PC-9 (cell line): ENCODE results near the gene PLVAP. TPM values are rescaled to one million over a fixed set of nuclear protein-coding genes. Genes with fewer than 3 reads are reported as not detected.

Experiments
- BruUV-seq: library from RNA; stranded (reverse); fragments of 400-500 nt; replicated peaks from 2 replicates; lab custom pipeline; 2021; lab: Mats Ljungman, UMichigan
- CTCF ChIA-PET: fragments of 300-600 bp; sonication (Branson Sonifier 250); formaldehyde crosslinking; loops from one replicate; lab custom pipeline; 2022; ENCODE audit warnings: antibody characterized with exemption; lab: Charles Lee
- POLR2A ChIA-PET: fragments of 300-600 bp; sonication (Branson Sonifier 250); formaldehyde crosslinking; loops from one replicate; lab custom pipeline; 2022; ENCODE audit warnings: antibody characterized with exemption; ENCODE audit not compliant: unreplicated experiment; lab: Charles Lee
- DNase-seq, 2 experiments: peaks; one replicate each; pipeline versions ENCODE4 v3.0.0 to v3.0.0-alpha.2; 2015 to 2022; ENCODE audit warnings: mixed read lengths in 1 of 2
- H2AFZ ChIP-seq: fragments of 200-600 bp; sonication (generic); 2 replicates; pipeline ENCODE4 v1.8.1; 2017; ENCODE audit warnings: antibody characterized with exemption
- H3F3A ChIP-seq: fragments of 200-600 bp; sonication (generic); 2 replicates; pipeline ENCODE4 v1.8.1; 2017; ENCODE audit warnings: antibody characterized with exemption, mild to moderate bottlenecking, low read depth; ENCODE audit not compliant: insufficient read depth
- H3K27ac ChIP-seq: fragments of 200-600 bp; sonication (generic); 2 replicates; pipeline ENCODE4 v1.6.1; 2016; ENCODE audit warnings: mixed run types
- H3K27me3 ChIP-seq: fragments of 200-600 bp; sonication (generic); 2 replicates; pipeline ENCODE4 v1.6.1; 2016; ENCODE audit warnings: low read depth, mixed run types; ENCODE audit not compliant: insufficient read depth
- H3K36me3 ChIP-seq: fragments of 200-600 bp; sonication (generic); 2 replicates; pipeline ENCODE4 v1.6.1; 2016; ENCODE audit warnings: low read depth, mixed run types
- H3K4me1 ChIP-seq: fragments of 200-600 bp; sonication (generic); replicated peaks from 2 replicates; pipeline ENCODE4 v1.6.1; 2016; ENCODE audit warnings: mixed run types; ENCODE audit not compliant: insufficient read depth
- H3K4me2 ChIP-seq: fragments of 200-600 bp; sonication (generic); 2 replicates; pipeline ENCODE4 v1.6.1; 2017; ENCODE audit warnings: mixed run types
- H3K4me3 ChIP-seq: fragments of 200-600 bp; sonication (generic); 2 replicates; pipeline ENCODE4 v1.6.1; 2016; ENCODE audit warnings: mixed run types
- H3K79me2 ChIP-seq: fragments of 200-600 bp; sonication (generic); 2 replicates; pipeline ENCODE4 v1.6.1; 2017; ENCODE audit warnings: low read depth, mixed run types
- H3K9me2 ChIP-seq: fragments of 200-600 bp; sonication (generic); 2 replicates; pipeline ENCODE4 v1.8.1; 2017; ENCODE audit warnings: mild to moderate bottlenecking; ENCODE audit not compliant: insufficient read depth
- H3K9me3 ChIP-seq: fragments of 200-600 bp; sonication (generic); 2 replicates; pipeline ENCODE4 v1.8.1; 2016; ENCODE audit warnings: low read depth; ENCODE audit not compliant: insufficient read depth
- H4K20me1 ChIP-seq: fragments of 200-600 bp; sonication (generic); 2 replicates; pipeline ENCODE4 v1.8.1; 2017; ENCODE audit not compliant: insufficient read depth
- EZH2 ChIP-seq: fragments of 200-600 bp; sonication (generic); IDR thresholded peaks from 2 replicates; pipeline ENCODE4 v1.8.0; 2017; ENCODE audit warnings: antibody characterized with exemption, low read depth
- intact Hi-C: fragments of 100-400 bp; cut with micrococcal nuclease; formaldehyde crosslinking; loops from one replicate; pipeline ENCODE4 v1.10.0; 2022; ENCODE audit not compliant: unreplicated experiment
- total RNA-seq: library from RNA; stranded (reverse); gene quantifications from 2 replicates; pipeline ENCODE4 v1.2.3, GENCODE V29; 2021
- TF ChIP-seq, protein P1 (sequence below): fragments of 200-600 bp; sonication (generic); conservative IDR thresholded peaks from 2 replicates; pipeline ENCODE4 v1.6.1; 2017; ENCODE audit warnings: mixed run types, antibody characterized with exemption, mild to moderate bottlenecking, moderate library complexity

PLVAP gene
- total RNA-seq, 1 experiment from 2014 or later = not detected

DNA sequence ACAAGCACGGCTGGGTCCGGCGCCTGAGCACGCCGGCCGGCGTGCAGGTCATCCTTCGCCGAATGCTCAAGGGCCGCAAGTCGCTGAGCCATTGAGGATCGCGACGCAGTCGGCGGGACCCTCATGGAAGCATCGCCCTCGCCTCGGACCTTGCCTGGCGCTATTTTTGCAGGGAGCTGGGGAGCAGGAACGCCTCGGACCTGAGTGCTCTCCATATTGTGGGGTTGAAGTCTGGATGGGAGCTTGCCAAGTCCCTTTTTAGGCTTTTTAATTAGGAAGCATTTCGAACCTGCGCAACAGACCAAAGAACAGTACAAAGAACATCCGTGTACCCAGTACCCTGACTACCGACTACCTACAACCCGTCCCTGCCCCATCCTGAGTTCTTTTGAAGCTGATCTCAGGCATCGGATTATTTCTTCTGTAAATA, 70.8 kb downstream of the PLVAP start:
- Histone ChIP-seq H3K4me2 (peak overlapping the region; percentile 85), H3K4me3 (peak overlapping the region; percentile 78), H3K79me2 (peaks cover 53% of the 10 kb centered on the region), H3K36me3 (no peaks in the 10 kb centered on the region), H3F3A (peaks cover 29% of the 10 kb centered on the region), H3K4me1 (peaks cover 51% of the 10 kb centered on the region), H3K27ac (0 out of 2 replicates have a peak overlapping the region, but pooled peaks have one; percentile 30), H3K9me3 (no peaks in the 10 kb centered on the region), H4K20me1 (no peaks in the 10 kb centered on the region; the same call in 1 of the 2 replicates), H3K9me2 (no peaks in the 10 kb centered on the region), H2AFZ (peak overlapping the region; percentile 95), H3K27me3 (no peaks in the 10 kb centered on the region)
- no peak for DNase-seq
- ChIA-PET POLR2A (interaction anchor here (0.5 kb wide), 1 partner anchor 106 kb away, joined by 5 read pairs; no protein-coding TSS in a partner anchor), CTCF (no interaction called here)
- intact Hi-C loops = loop anchor here (5.0 to 10.0 kb wide), 2 partner anchors 591 to 626 kb away; partner anchors contain the start of genes CCDC124 and NWD1
- no TSS peak for BruUV-seq
- TF ChIP-seq, protein P1, sequence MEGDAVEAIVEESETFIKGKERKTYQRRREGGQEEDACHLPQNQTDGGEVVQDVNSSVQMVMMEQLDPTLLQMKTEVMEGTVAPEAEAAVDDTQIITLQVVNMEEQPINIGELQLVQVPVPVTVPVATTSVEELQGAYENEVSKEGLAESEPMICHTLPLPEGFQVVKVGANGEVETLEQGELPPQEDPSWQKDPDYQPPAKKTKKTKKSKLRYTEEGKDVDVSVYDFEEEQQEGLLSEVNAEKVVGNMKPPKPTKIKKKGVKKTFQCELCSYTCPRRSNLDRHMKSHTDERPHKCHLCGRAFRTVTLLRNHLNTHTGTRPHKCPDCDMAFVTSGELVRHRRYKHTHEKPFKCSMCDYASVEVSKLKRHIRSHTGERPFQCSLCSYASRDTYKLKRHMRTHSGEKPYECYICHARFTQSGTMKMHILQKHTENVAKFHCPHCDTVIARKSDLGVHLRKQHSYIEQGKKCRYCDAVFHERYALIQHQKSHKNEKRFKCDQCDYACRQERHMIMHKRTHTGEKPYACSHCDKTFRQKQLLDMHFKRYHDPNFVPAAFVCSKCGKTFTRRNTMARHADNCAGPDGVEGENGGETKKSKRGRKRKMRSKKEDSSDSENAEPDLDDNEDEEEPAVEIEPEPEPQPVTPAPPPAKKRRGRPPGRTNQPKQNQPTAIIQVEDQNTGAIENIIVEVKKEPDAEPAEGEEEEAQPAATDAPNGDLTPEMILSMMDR = no peak
- no peak for TF ChIP-seq EZH2

DNA sequence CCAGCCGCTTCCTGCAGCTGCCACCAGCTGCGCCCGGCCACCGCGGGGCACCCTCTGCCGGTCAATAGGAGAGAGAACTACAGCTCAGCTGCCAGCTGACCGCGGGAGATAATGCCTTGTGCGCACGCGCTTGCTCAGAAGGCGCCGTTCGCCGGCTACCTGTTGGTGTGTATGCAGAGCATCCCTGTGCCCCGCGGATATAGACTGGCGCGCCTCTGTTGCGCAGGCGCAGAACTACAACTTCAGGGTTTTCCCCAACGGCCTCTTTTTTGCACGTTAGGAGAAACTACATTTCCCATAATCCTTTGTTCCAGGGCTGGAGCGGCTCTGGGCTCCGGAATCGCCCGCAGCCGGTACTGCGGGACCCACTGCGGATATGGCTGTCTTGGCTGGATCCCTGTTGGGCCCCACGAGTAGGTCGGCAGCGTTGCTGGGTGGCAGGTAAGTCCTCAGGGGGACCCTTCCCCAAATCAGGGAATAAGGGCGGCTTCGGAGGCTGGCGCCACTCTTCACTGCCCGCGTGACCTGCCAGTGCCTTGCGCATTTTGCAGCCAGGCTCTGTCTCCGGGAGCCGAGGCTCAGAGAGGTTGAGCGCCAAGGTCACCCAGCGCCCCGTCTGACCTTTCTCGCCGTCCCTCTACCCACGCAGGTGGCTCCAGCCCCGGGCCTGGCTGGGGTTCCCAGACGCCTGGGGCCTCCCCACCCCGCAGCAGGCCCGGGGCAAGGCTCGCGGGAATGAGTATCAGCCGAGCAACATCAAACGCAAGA, 71.4 kb downstream of the PLVAP start, which contains the start of gene MRPL34:
TSS of gene MRPL34 (plus strand) at position 356 of the 768 bp plus-strand sequence. CDS start at position 377, 21 bp downstream.
- H3K4me2 ChIP-seq = peak within 1 kb of the TSS; percentile 85
- intact Hi-C loops = loop anchor here (1.0 to 10.0 kb wide), 4 partner anchors 21 to 627 kb away; partner anchors contain the start of genes CCDC124 and NWD1
- H3K9me3 ChIP-seq = no peaks in the 10 kb centered on the region
- CTCF ChIA-PET = interaction anchor here (0.6 to 1.2 kb wide), 4 partner anchors 13 to 550 kb away, joined by 3 to 4 read pairs (median 3); no protein-coding TSS in a partner anchor
- POLR2A ChIA-PET = interaction anchor here (0.6 to 0.7 kb wide), 2 partner anchors 484 to 545 kb away, joined by 17 to 29 read pairs; no protein-coding TSS in a partner anchor
- no peaks in the 10 kb centered on the region for H3K27me3 ChIP-seq
- peaks cover 23% of the 10 kb centered on the region for H3F3A ChIP-seq
- H3K9me2 ChIP-seq = no peaks in the 10 kb centered on the region
- H4K20me1 ChIP-seq = no peaks in the 10 kb centered on the region
- peak within 1 kb of the TSS; percentile 30; the same call in 1 of the 2 replicates for H3K27ac ChIP-seq
- TF ChIP-seq, protein P1 = peak; percentile 78
- no peak for TF ChIP-seq EZH2
- H3K79me2 ChIP-seq = peaks cover 50% of the 10 kb centered on the region
- peak; percentile 99 to 100 for DNase-seq
- no TSS peak for BruUV-seq
- peak within 1 kb of the TSS; percentile 78 for H3K4me3 ChIP-seq
- H2AFZ ChIP-seq = peak within 1 kb of the TSS; percentile 95
- no peaks in the 10 kb centered on the region for H3K36me3 ChIP-seq
- H3K4me1 ChIP-seq = peaks cover 45% of the 10 kb centered on the region

DNA sequence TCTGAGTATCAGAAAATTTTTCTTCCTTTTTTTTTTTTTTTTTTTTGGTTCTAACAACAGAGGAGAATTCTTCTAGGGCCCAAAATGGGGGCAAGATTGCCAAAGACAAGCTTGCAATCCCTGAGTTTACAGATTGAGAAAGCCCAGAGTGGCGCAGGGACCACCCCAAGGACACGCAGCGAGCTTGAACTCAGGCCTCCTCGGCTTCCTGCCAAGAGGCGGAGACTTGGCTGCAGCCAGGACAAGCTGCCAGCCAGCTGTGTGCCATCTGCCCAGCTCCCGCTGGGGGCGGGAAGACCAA, 72.0 kb downstream of the PLVAP start:
- peak overlapping the region; percentile 46 for H3K4me2 ChIP-seq
- peaks cover 50% of the 10 kb centered on the region for H3K79me2 ChIP-seq
- H3K27me3 ChIP-seq = no peaks in the 10 kb centered on the region
- no peak overlapping the region for H2AFZ ChIP-seq
- CTCF ChIA-PET = interaction anchor here (0.6 to 1.2 kb wide), 4 partner anchors 12 to 551 kb away, joined by 3 to 4 read pairs (median 3); no protein-coding TSS in a partner anchor
- no peaks in the 10 kb centered on the region for H3K36me3 ChIP-seq
- intact Hi-C loops = loop anchor here (1.0 to 10.0 kb wide), 4 partner anchors 21 to 627 kb away; partner anchors contain the start of genes CCDC124 and NWD1
- POLR2A ChIA-PET = interaction anchor here (0.6 to 0.7 kb wide), 2 partner anchors 484 to 546 kb away, joined by 17 to 29 read pairs; no protein-coding TSS in a partner anchor
- H3K4me1 ChIP-seq = peaks cover 39% of the 10 kb centered on the region
- no peaks in the 10 kb centered on the region for H3K9me3 ChIP-seq
- no peaks in the 10 kb centered on the region for H3K9me2 ChIP-seq
- no peak overlapping the region for H3K4me3 ChIP-seq
- no peaks in the 10 kb centered on the region for H4K20me1 ChIP-seq
- DNase-seq = no peak
- H3F3A ChIP-seq = peaks cover 22% of the 10 kb centered on the region
- no peak overlapping the region for H3K27ac ChIP-seq
- no peak for TF ChIP-seq EZH2
- TF ChIP-seq, protein P1 = no peak
- no TSS peak for BruUV-seq
